Activated naive CD8-positive, alpha-beta T cell (primary cell): ENCODE data around the gene COL6A3.

Experiments
- H3K27ac Mint-ChIP-seq: one replicate; pipeline ENCODE4 v1.8.0; 2021; ENCODE audit warnings: mixed read lengths
- H3K27me3 Mint-ChIP-seq: one replicate; pipeline ENCODE4 v1.8.0; 2021; ENCODE audit warnings: mixed read lengths
- H3K36me3 Mint-ChIP-seq: one replicate; pipeline ENCODE4 v1.8.0; 2021; ENCODE audit warnings: mixed read lengths
- H3K4me1 Mint-ChIP-seq: one replicate; pipeline ENCODE4 v1.8.0; 2021; ENCODE audit warnings: low read depth, mixed read lengths
- H3K4me3 Mint-ChIP-seq: one replicate; pipeline ENCODE4 v1.8.0; 2021; ENCODE audit warnings: mild to moderate bottlenecking, mixed read lengths
- H3K9me3 Mint-ChIP-seq: one replicate; pipeline ENCODE4 v1.8.0; 2021; ENCODE audit warnings: low read depth, mixed read lengths

COL6A3 gene

DNA sequence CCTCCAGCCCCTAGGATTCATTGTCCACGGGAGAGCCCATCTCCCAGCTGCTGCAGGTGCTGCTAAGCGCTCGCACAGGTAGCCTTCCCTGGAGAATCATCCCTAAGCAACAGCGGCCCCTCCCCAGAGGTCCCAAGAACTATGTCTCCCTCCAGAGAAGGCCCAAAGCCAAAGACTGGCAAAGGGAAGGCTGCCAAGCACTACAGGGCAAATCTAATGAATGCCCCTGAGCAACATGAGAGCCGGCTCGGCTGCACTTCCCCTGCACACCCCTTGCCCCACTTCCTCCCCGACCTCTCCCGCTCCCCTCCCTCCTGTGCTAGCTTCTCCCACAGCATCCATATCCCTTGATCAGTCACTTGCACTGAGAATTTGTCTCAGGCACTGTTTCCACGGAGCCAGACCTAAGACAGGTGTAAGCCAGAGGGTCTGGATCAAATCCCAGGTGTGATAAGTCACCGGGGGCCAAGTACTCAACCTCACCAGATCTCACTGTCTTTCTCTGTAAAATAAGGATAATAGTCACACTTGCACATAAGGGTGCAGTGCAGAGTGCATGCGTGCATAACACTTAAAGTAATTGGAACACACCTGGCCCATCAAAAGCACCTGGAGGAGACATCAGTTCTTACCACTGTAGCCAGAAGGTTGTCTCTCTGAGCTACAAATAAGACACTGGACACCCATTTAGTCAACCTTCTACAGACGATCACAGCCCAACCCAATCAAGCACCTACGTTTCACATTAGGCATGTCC lies 20.1 kb upstream of the COL6A3 start:
- Mint-ChIP-seq H3K36me3 (no peaks in the 10 kb centered on the region), H3K4me1 (peaks cover 92% of the 10 kb centered on the region), H3K27ac (peak overlapping the region; percentile 97), H3K4me3 (peak overlapping the region; percentile 87), H3K9me3 (no peaks in the 10 kb centered on the region), H3K27me3 (no peaks in the 10 kb centered on the region)

DNA sequence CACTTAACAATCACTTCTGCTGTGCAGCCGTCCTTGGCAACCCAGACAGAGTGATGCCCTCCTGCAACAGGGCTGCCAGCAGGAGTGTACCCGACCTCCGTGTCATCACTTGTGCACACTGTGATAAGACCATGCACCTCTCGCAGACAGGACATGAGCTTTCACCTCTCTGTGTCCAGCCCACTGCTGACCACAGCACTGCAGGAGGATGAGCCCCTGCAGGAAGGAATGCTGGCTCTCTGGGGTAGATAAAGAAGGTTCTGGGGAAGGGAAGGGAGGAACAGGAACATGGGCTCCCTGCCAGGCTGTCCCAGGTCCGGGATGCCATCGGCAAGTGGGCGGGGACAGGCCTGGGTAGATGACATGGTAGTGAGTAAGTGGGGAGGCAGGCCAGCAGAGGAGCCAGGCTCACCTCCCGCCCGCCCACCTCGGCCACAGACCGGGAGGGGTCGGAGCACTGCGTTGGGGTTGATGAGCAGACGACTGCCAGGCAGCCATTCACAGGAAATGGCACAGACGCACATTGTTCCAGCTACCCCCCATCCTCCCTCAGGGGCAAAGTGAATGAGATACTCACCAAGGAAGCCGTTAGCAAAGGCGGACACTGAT lies 18.6 kb upstream of the COL6A3 start:
- H3K27ac Mint-ChIP-seq, result peak overlapping the region; percentile 90
- no peaks in the 10 kb centered on the region for H3K9me3 Mint-ChIP-seq
- H3K36me3 Mint-ChIP-seq, result no peaks in the 10 kb centered on the region
- H3K27me3 Mint-ChIP-seq, result no peaks in the 10 kb centered on the region
- H3K4me1 Mint-ChIP-seq, result peaks cover 95% of the 10 kb centered on the region
- H3K4me3 Mint-ChIP-seq, result peak overlapping the region; percentile 87

DNA sequence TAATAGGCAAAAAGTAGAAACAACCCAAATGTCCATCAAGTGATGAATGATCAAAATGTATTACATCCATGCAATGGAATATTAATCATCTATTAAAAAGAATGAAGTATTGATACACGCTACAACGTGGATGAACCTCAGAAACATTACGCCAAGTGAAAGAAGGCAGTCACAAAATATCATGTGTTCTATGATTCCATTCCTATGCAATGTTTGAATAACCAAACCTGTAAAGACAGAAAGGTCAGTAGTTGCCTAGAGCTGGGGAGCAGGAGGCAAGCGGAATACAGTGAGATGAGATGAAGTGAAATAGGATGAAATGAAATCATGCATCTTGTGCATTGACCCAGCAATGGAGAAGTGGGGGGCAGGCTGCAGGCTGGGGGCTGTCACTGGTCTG lies 17.9 kb upstream of the COL6A3 start:
- Mint-ChIP-seq H3K4me3 (peak overlapping the region; percentile 87), H3K27ac (peak overlapping the region; percentile 90), H3K4me1 (peaks cover 97% of the 10 kb centered on the region), H3K27me3 (no peaks in the 10 kb centered on the region), H3K9me3 (peaks cover under 1% of the 10 kb centered on the region), H3K36me3 (no peaks in the 10 kb centered on the region)

DNA sequence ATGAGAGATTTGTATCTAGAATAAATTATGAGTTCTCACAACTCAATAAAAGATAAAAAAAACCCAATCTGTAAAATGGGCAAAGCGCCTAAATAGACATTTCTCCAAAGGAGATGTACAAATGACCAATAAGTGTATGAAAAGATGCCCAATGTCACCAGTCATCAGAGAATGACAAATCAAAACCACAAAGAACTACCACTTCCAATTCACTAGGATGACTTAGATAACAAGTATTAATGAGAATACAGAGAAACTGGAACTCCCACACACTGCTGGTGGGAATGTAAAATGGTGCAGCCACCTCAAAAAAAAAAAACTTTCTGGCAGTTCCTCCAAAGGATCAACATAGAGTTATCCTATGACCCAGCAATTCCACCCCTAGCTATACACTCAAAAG lies 17.4 kb upstream of the COL6A3 start:
- Mint-ChIP-seq H3K36me3 (no peaks in the 10 kb centered on the region), H3K4me1 (peaks cover 97% of the 10 kb centered on the region), H3K27ac (peak overlapping the region; percentile 90), H3K27me3 (no peaks in the 10 kb centered on the region), H3K9me3 (peaks cover 4% of the 10 kb centered on the region), H3K4me3 (peak overlapping the region; percentile 87)

DNA sequence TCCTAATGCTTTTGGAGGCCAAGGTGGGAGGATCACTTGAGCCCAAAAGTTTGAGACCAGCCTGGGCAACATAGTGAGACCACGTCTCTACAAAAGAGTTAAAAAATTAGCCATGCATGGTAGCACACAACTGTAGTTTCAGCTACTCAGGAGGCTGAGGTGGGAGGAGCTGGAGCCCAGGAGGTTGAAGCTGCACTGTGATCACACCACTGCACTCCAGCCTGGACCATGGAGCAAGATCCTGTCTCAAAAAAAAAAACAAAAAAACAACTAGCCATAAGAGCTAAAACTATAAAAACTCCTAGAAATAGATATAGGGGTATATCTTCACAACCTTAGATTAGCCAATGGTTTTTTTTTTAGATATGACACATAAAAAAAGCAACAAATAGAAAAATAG lies 16.9 kb upstream of the COL6A3 start:
- peaks cover 4% of the 10 kb centered on the region for H3K9me3 Mint-ChIP-seq
- H3K27ac Mint-ChIP-seq, result peak overlapping the region; percentile 90
- peak overlapping the region; percentile 6 for H3K4me3 Mint-ChIP-seq
- H3K36me3 Mint-ChIP-seq, result no peaks in the 10 kb centered on the region
- peaks cover 95% of the 10 kb centered on the region for H3K4me1 Mint-ChIP-seq
- H3K27me3 Mint-ChIP-seq, result no peaks in the 10 kb centered on the region

DNA sequence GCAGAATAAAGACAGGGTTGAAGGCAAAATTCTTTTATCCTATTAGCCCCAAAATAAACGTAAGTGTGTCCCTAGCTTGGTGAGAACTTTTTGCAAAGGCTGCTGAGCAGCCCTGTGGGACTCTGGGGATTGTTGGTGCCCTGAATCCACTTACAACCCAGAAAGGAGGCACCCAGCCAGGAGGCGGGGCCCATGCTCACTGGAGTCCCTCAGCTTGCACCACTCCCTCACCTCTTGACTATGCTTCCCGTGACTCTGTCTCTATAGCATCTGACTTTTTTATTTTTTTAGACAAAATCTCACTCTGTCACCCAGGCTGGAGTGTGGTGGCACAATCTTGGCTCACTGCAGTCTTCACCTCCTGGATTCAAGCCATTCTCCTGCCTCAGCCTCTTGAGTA lies 15.8 kb upstream of the COL6A3 start:
- Mint-ChIP-seq H3K27ac (peak overlapping the region; percentile 78), H3K4me1 (peaks cover 95% of the 10 kb centered on the region), H3K4me3 (peak overlapping the region; percentile 6), H3K27me3 (no peaks in the 10 kb centered on the region), H3K9me3 (peaks cover 4% of the 10 kb centered on the region), H3K36me3 (no peaks in the 10 kb centered on the region)

DNA sequence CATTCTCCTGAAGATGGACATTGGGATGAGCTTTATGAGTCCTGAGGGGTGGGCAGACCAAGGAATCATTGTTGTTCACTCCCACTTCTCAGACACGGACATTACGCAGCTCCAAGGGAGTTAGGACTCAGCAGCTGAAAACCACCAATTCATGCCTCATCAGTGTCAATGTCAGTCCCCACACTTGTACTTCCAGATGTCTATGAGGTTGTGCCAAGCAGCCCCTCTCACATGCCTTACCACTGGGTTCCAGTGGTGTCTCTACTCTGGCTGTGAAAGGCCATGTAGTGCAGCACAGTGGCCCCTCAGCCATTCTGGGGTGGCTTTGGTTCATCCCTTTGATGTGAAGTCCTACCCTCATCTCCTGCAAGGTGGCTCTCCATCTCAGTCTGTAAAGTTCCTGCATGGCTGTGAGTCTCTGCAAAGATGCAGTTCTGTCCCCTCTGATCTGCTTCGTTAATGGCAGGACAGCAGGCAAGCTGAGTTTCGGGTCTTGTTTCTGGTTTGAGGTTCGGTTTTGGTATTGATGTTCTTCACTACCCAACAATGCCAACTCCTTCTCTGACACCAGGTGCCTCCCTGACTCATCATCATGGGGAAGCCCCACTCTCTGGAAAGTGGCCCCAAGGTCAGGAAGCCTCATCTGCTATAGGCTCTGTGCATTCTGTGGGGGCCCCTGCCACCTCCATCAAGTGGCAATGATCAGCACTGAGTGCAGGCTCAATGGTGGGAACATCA lies 14.0 kb upstream of the COL6A3 start:
- Mint-ChIP-seq H3K36me3 (peaks cover 6% of the 10 kb centered on the region), H3K4me3 (peak overlapping the region; percentile 80), H3K4me1 (peaks cover 88% of the 10 kb centered on the region), H3K27me3 (no peaks in the 10 kb centered on the region), H3K9me3 (peaks cover 4% of the 10 kb centered on the region), H3K27ac (peak overlapping the region; percentile 96)

DNA sequence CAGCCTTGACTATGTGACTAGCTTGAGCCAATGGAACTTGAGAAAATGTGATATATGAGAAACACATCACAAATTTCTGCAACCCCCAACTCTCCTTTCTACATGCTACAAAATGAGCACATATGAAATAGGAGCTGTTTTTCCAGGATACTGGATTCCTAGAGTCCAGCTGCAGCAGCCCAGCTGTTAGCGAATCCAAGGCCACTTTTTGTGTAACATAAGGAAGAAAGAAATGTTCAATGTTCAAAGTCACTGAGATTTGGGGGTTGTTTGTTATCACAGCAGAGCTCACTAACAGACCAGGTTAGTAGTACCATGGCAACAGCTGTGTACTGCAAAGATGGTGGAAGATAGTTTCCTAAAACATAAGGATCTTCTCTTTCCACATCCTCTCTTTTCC lies 12.6 kb upstream of the COL6A3 start:
- H3K36me3 Mint-ChIP-seq, result peaks cover 6% of the 10 kb centered on the region
- H3K4me1 Mint-ChIP-seq, result peaks cover 84% of the 10 kb centered on the region
- no peak overlapping the region for H3K27ac Mint-ChIP-seq
- peaks cover 4% of the 10 kb centered on the region for H3K9me3 Mint-ChIP-seq
- H3K27me3 Mint-ChIP-seq, result no peaks in the 10 kb centered on the region
- no peak overlapping the region for H3K4me3 Mint-ChIP-seq

DNA sequence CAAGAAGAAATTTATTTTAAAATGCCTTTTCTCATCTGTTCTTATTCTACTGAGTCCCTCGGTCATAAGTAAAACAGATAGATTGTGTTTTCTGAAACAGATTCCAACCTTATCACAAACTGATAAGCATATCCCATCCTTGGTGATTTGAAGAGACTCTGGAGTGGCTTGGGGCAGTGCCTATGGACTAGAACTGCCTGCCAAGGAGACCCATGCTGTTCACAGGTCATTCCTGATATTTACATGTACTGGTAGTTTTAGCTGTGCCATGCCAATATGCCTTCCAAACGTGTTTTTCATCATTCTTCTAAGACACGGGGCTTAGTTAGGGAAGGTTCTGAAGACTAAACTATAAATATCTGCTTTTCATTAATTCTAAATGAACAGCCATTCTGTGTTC lies 11.4 kb upstream of the COL6A3 start:
- Mint-ChIP-seq H3K4me1 (peaks cover 77% of the 10 kb centered on the region), H3K27ac (no peak overlapping the region), H3K4me3 (no peak overlapping the region), H3K36me3 (peaks cover 6% of the 10 kb centered on the region), H3K27me3 (no peaks in the 10 kb centered on the region), H3K9me3 (peaks cover 4% of the 10 kb centered on the region)

DNA sequence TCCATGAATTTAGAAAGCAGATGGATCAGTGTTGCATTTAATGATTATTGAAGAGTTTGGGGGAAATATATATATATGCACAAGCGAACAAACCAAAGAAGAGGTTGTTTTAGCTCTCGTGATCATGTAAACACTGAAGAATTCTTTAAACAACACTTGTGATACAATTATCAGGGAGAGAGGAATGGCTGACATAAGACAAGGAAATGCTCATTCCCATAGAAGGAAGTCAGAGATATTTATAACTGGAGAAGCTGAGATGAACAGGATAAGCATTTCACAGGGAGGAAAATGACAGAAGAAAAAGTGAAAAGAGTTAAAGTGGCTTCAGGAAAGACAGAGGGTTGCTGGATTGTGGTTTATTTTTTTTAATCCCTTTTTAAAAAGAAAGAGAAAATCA lies 10.6 kb upstream of the COL6A3 start:
- Mint-ChIP-seq H3K4me3 (peak overlapping the region; percentile 21), H3K4me1 (peaks cover 69% of the 10 kb centered on the region), H3K27ac (peak overlapping the region; percentile 25), H3K27me3 (no peaks in the 10 kb centered on the region), H3K36me3 (peaks cover 6% of the 10 kb centered on the region), H3K9me3 (peaks cover 4% of the 10 kb centered on the region)

DNA sequence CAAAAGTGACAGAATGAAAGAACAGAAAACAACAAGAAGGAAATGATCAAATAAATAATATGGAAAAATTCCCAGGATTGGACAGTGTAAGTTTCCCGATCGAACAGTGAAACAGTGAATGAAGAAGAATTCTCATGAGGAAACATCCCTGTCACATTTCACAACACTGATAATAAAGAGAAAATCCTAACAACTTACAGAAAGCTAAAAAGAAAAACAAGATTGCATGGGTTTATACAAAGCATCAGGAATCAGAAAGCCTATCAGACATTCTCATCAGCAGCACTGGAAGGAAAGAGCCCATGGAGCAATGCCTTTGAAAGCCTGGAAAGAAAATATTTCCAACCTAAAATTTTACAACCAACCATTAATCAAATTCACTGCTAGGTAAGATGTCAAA lies 9.9 kb upstream of the COL6A3 start:
- no peak overlapping the region for H3K4me3 Mint-ChIP-seq
- no peaks in the 10 kb centered on the region for H3K27me3 Mint-ChIP-seq
- no peak overlapping the region for H3K27ac Mint-ChIP-seq
- H3K9me3 Mint-ChIP-seq, result peaks cover 4% of the 10 kb centered on the region
- H3K4me1 Mint-ChIP-seq, result peaks cover 64% of the 10 kb centered on the region
- peaks cover 6% of the 10 kb centered on the region for H3K36me3 Mint-ChIP-seq

DNA sequence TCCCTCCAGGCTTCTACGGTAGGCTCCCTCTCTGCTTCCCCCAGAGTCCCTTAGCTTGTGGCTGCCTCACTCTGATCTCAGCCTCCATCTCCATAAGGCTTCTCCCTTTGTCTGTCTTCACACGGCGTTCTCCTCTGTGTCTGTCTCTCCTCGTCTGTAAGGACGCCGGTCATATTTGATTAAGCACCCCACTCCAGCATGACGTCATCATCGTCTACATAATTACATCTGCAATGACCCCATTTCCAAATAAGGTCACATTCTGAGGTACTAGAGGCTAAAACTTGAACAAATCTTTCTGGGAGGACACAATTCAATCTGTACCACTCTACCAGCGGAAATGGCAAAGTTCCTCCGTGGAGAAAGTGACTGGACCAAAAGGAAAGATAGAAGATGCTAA lies 8.3 kb upstream of the COL6A3 start:
- Mint-ChIP-seq H3K36me3 (peaks cover 8% of the 10 kb centered on the region), H3K4me3 (peak overlapping the region; percentile 18), H3K27ac (no peak overlapping the region), H3K27me3 (no peaks in the 10 kb centered on the region), H3K4me1 (peaks cover 48% of the 10 kb centered on the region), H3K9me3 (peaks cover 4% of the 10 kb centered on the region)

DNA sequence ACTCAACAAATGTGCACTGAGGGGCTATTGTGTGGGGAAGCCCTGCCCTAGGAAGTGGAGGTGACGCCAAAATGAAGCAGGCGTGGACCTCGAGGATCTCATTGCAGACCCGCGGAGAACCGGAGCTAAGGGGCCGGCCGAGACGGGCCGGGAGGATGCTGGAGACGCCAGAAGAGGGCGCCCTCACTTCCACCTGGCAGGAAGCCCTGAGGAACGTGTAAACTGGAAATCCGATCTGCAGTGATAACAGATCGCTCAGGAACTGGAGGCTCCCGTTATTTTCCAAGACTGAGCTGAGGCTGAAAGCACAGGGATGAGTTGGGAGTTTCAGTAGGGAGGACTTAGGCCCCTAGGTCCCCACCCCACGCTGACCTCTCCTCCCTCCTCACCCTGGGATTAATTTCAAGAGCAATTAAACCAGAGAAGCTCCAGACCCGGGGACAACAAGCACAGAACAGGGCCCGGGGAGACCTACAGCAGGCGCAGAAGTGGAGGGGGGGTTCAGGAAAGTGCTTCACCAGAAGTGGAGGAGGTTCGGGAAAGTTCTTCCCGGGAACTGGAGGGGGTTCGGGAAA lies 7.7 kb upstream of the COL6A3 start:
- H3K27me3 Mint-ChIP-seq, result no peaks in the 10 kb centered on the region
- peaks cover 8% of the 10 kb centered on the region for H3K36me3 Mint-ChIP-seq
- H3K4me1 Mint-ChIP-seq, result peaks cover 41% of the 10 kb centered on the region
- peaks cover 2% of the 10 kb centered on the region for H3K9me3 Mint-ChIP-seq
- peak overlapping the region; percentile 76 for H3K27ac Mint-ChIP-seq
- peak overlapping the region; percentile 67 for H3K4me3 Mint-ChIP-seq

DNA sequence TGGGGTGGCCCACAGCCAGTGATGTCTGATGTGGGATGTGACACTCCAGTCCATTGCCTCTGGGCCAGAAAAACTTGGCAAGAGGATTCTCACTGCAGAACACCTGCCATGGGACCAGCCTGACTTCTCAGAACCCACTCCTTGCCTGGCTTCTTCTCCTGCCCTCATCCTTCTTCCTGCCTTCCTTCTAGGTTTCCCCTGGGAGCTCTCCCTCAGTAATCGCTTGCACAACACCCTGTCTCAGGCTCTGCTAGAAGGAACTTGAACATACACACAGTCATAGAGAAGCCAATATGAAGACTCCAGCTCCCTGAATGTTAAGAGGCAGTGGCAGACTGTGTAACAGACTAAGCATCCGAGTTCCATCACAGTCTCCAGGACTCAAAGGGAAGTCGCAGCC lies 4.3 kb upstream of the COL6A3 start:
- no peaks in the 10 kb centered on the region for H3K9me3 Mint-ChIP-seq
- H3K36me3 Mint-ChIP-seq, result peaks cover 4% of the 10 kb centered on the region
- no peaks in the 10 kb centered on the region for H3K27me3 Mint-ChIP-seq
- no peak overlapping the region for H3K27ac Mint-ChIP-seq
- H3K4me3 Mint-ChIP-seq, result no peak overlapping the region
- H3K4me1 Mint-ChIP-seq, result peaks cover 15% of the 10 kb centered on the region
